Measurements from ENCODE around the gene GHRH.

GRCh38 chr20:37257530-37257929 is 4.1 kb downstream of the GHRH start:
- TF ChIP-seq POLR2AphosphoS2 (conservative IDR thresholded peaks at IDR 0.05; ENCODE audit: low read length) (no peak), POLR2A (IDR thresholded peaks at IDR 0.05; ENCODE audit: low read length) (no peak), RAD21 (conservative IDR thresholded peaks at IDR 0.05 in 1 of 2, IDR thresholded peaks at IDR 0.05 in 1 of 2) (no peak), SMC3 (IDR thresholded peaks at IDR 0.05) (no peak), HMGXB4 (CRISPR knock-in tag; IDR thresholded peaks at IDR 0.05; ENCODE audit: borderline replicate concordance) (no peak), BCL3 (IDR thresholded peaks at IDR 0.05) (no peak), EP300 (IDR thresholded peaks at IDR 0.05) (no peak), KDM1A (IDR thresholded peaks at IDR 0.05; ENCODE audit: low read depth) (no peak), REST (IDR thresholded peaks at IDR 0.05) (no peak), CHD4 (IDR thresholded peaks at IDR 0.05; ENCODE audit: borderline replicate concordance) (no peak), NFE2L2 (conservative IDR thresholded peaks at IDR 0.05; ENCODE audit: low read length) (no peak), CBX8 (IDR thresholded peaks at IDR 0.05) (no peak)
- TF ChIP-seq, protein P1, sequence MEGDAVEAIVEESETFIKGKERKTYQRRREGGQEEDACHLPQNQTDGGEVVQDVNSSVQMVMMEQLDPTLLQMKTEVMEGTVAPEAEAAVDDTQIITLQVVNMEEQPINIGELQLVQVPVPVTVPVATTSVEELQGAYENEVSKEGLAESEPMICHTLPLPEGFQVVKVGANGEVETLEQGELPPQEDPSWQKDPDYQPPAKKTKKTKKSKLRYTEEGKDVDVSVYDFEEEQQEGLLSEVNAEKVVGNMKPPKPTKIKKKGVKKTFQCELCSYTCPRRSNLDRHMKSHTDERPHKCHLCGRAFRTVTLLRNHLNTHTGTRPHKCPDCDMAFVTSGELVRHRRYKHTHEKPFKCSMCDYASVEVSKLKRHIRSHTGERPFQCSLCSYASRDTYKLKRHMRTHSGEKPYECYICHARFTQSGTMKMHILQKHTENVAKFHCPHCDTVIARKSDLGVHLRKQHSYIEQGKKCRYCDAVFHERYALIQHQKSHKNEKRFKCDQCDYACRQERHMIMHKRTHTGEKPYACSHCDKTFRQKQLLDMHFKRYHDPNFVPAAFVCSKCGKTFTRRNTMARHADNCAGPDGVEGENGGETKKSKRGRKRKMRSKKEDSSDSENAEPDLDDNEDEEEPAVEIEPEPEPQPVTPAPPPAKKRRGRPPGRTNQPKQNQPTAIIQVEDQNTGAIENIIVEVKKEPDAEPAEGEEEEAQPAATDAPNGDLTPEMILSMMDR (IDR thresholded peaks at IDR 0.05), result no peak
